Stimulated activated CD8-positive, alpha-beta memory T cell treated with anti-CD3 and anti-CD28 coated beads, Interleukin-12 subunit alpha, Interleukin-12 subunit beta, amount 100 ng/mL, for 4 hours (primary cell): ENCODE data around the gene OSMR.
"Not testable (repeated sequence)": the region's sequence is repeated elsewhere in the genome, so short reads cannot be mapped to it uniquely, and the experiment has no call there.

Experiments used
- DNase-seq: peaks from one replicate; pipeline ENCODE4 v3.0.0-alpha.2; 2020; ENCODE audit warnings: low read depth

OSMR gene

GRCh38 chr5:38831117-38831516, 14.7 kb upstream of the OSMR start:
- DNase-seq = no peak

GRCh38 chr5:38831909-38832308, 13.9 kb upstream of the OSMR start:
- no peak for DNase-seq

GRCh38 chr5:38832810-38833209, 13.0 kb upstream of the OSMR start:
- DNase-seq = no peak

GRCh38 chr5:38835887-38836286, 9.9 kb upstream of the OSMR start:
- DNase-seq = no peak

- DNase-seq = no peak
Measured at GRCh38 chr5:38837416-38837815, 8.4 kb upstream of the OSMR start.

- DNase-seq = no peak
Measured at GRCh38 chr5:38837932-38838331, 7.9 kb upstream of the OSMR start.

- no peak for DNase-seq
Measured at GRCh38 chr5:38843665-38844064, 2.1 kb upstream of the OSMR start.

- no peak for DNase-seq
Measured at GRCh38 chr5:38846379-38847011, 683 bp downstream of the OSMR start.

- DNase-seq = no peak
Measured at GRCh38 chr5:38847559-38848347, 1.9 kb downstream of the OSMR start.

GRCh38 chr5:38848637-38849036, 2.8 kb downstream of the OSMR start:
- no peak for DNase-seq

- DNase-seq = not testable (repeated sequence)
Measured at GRCh38 chr5:38851640-38852039, 5.8 kb downstream of the OSMR start.

- DNase-seq = no peak
Measured at GRCh38 chr5:38853753-38854470, 8.1 kb downstream of the OSMR start.

- no peak for DNase-seq
Measured at GRCh38 chr5:38854907-38855306, 9.1 kb downstream of the OSMR start.

- no peak for DNase-seq
Measured at GRCh38 chr5:38856660-38857059, 10.8 kb downstream of the OSMR start.

GRCh38 chr5:38858839-38859238, 13.0 kb downstream of the OSMR start:
- DNase-seq = no peak

- not testable (repeated sequence) for DNase-seq
Measured at GRCh38 chr5:38861986-38862770, 16.4 kb downstream of the OSMR start.

- no peak for DNase-seq
Measured at GRCh38 chr5:38866362-38867031, 20.7 kb downstream of the OSMR start.

GRCh38 chr5:38867032-38867398, 21.2 kb downstream of the OSMR start:
- DNase-seq = no peak

- no peak for DNase-seq
Measured at GRCh38 chr5:38867416-38867815, 21.6 kb downstream of the OSMR start.

- no peak for DNase-seq
Measured at GRCh38 chr5:38870595-38870994, 24.8 kb downstream of the OSMR start.

- DNase-seq = no peak
Measured at GRCh38 chr5:38871058-38871605, 25.3 kb downstream of the OSMR start.
